Measurements from ENCODE around the gene VNN1. TPM values are rescaled to one million over a fixed set of nuclear protein-coding genes. Genes with fewer than 3 reads are reported as not detected.

Gene VNN1
- total and polyA plus RNA-seq, 7 donors, result 0.83 to 3.2 (median 2.5) TPM; not detected in 1

DNA sequence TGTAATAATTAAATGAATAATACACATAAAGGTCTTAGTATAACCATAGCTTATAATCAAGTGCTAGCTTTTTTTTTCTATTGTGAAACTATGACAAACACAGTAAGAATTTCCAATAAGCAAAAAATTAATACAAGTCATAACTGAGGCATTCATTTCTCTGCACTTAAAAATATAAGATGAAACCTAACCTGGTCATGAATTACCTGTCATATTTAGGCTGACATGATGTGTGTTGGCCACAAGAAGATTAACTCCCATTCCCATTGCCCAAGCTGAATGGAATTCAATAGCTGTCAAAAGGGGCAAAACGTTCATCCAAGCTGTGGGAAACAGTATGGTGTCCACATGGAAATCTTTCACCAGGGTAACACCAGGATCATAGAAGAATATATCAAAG is 38.4 kb upstream of the VNN1 start:
- no peak for DNase-seq
- WGBS, 2 donors, result 73 to 82% methylated on average over 1 of the region's 1 CpG
- H3K9me3 ChIP-seq, result no peaks in the 10 kb centered on the region
- no peak overlapping the region for H3K4me3 ChIP-seq
- no peak overlapping the region for H3K27ac ChIP-seq
- intact Hi-C loops (cut with DNase I), result no loop called here
- H3K36me3 ChIP-seq, result no peaks in the 10 kb centered on the region
- no peaks in the 10 kb centered on the region for H3K4me1 ChIP-seq
- no peaks in the 10 kb centered on the region for H3K27me3 ChIP-seq
- TF ChIP-seq POLR2AphosphoS5 (IDR thresholded peaks at IDR 0.05) (no peak), EP300 (IDR thresholded peaks at IDR 0.05) (no peak), POLR2A (IDR thresholded peaks at IDR 0.05) (no peak)
- TF ChIP-seq, protein P1, sequence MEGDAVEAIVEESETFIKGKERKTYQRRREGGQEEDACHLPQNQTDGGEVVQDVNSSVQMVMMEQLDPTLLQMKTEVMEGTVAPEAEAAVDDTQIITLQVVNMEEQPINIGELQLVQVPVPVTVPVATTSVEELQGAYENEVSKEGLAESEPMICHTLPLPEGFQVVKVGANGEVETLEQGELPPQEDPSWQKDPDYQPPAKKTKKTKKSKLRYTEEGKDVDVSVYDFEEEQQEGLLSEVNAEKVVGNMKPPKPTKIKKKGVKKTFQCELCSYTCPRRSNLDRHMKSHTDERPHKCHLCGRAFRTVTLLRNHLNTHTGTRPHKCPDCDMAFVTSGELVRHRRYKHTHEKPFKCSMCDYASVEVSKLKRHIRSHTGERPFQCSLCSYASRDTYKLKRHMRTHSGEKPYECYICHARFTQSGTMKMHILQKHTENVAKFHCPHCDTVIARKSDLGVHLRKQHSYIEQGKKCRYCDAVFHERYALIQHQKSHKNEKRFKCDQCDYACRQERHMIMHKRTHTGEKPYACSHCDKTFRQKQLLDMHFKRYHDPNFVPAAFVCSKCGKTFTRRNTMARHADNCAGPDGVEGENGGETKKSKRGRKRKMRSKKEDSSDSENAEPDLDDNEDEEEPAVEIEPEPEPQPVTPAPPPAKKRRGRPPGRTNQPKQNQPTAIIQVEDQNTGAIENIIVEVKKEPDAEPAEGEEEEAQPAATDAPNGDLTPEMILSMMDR (IDR thresholded peaks at IDR 0.05), result no peak

DNA sequence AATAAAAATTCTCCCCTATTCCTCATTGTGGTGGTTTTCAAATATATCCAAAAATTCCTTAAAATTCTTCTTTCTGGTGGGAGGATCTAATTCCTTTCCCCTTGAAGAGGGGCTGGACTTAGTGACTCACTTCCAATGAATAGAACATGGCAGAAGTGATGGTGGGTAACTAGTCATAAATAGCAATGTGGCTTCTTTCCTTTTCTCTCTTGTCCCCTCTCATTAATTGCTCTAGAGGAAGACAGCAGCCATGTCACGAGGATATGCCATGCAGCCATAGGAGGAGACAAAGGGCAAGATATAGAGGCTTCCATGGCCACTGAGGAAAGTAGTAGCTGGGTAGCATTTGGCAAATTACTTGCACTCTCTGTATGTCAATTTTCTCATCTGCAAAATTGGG is 38.0 kb upstream of the VNN1 start:
- DNase-seq, result no peak
- no peaks in the 10 kb centered on the region for H3K4me1 ChIP-seq
- intact Hi-C loops (cut with DNase I), result no loop called here
- H3K27me3 ChIP-seq, result no peaks in the 10 kb centered on the region
- TF ChIP-seq POLR2AphosphoS5 (IDR thresholded peaks at IDR 0.05), result no peak
- no peak for TF ChIP-seq EP300 (IDR thresholded peaks at IDR 0.05)
- TF ChIP-seq POLR2A (IDR thresholded peaks at IDR 0.05), result no peak
- TF ChIP-seq, protein P1 (IDR thresholded peaks at IDR 0.05), result no peak
- no peaks in the 10 kb centered on the region for H3K36me3 ChIP-seq
- H3K4me3 ChIP-seq, result no peak overlapping the region
- no peaks in the 10 kb centered on the region for H3K9me3 ChIP-seq
- WGBS, 2 donors, result 79 to 90% methylated on average over 1 of the region's 1 CpG
- H3K27ac ChIP-seq, result no peak overlapping the region

DNA sequence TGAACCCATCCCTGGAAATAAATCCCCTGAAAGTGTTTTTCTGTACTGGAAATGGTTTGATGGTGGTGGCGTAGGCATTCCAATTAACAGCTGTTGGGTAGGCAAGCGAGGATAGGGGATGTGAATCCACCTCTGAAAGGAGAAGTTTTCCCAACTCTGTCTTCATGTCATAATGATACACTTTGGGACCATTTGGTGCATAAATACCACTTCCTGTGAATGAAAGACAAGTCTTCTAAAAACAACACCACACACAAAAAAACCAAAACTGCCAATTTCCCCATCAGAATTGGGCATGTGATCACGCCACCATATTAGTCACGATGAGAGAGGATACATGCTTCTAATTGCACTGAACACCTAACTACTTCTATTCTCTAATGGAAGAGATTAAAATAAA is 37.5 kb upstream of the VNN1 start:
- WGBS, 2 donors, result 84 to 88% methylated on average over 4 of the region's 4 CpGs
- no peak overlapping the region for H3K4me3 ChIP-seq
- no peak for DNase-seq
- H3K27ac ChIP-seq, result no peak overlapping the region
- TF ChIP-seq POLR2AphosphoS5 (IDR thresholded peaks at IDR 0.05) (no peak), EP300 (IDR thresholded peaks at IDR 0.05) (no peak), POLR2A (IDR thresholded peaks at IDR 0.05) (no peak)
- TF ChIP-seq, protein P1 (IDR thresholded peaks at IDR 0.05), result no peak
- no peaks in the 10 kb centered on the region for H3K36me3 ChIP-seq
- no peaks in the 10 kb centered on the region for H3K9me3 ChIP-seq
- H3K27me3 ChIP-seq, result no peaks in the 10 kb centered on the region
- no peaks in the 10 kb centered on the region for H3K4me1 ChIP-seq
- intact Hi-C loops (cut with DNase I), result no loop called here

DNA sequence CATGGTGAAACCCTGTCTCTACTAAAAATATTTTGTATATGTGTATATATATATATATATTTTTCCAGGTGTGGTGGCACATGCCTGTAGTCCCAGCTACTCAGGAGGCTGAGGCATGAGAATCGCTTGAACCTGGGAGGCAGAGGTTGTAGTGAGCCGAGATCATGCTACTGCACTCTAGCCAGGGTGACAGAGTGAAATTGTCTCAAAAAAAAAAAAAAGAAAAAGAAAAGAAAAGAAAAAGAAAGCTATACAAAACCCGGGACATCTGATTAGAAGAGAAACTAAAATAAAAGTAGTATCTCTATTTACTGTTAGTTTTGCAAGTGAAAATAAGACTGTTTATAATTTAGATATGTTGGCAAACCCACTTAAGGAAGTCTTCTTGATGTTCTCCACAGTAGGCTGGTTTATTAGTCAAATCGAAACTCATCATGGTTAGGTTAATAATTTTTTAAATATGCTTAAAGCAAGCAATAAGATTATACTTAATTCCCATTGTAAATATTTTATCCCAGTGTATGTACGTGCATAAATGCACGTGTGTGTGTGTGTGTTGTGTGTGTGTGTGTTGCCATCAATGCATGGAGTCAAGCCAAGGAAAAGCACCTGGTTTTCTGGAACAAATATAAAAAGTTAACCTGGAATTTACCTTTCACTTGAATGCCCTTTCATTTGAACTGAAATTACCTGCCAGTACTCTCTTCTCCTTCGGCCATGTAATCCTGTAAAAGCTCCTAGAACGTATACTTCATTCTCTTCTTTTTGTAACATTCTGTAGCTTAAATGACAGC is 36.8 kb upstream of the VNN1 start:
- TF ChIP-seq POLR2AphosphoS5 (IDR thresholded peaks at IDR 0.05), result no peak
- TF ChIP-seq EP300 (IDR thresholded peaks at IDR 0.05), result no peak
- TF ChIP-seq, protein P1 (IDR thresholded peaks at IDR 0.05), result no peak
- TF ChIP-seq POLR2A (IDR thresholded peaks at IDR 0.05), result no peak
- Histone ChIP-seq H3K36me3 (no peaks in the 10 kb centered on the region), H3K4me3 (no peak overlapping the region), H3K27ac (no peak overlapping the region), H3K9me3 (no peaks in the 10 kb centered on the region), H3K4me1 (no peaks in the 10 kb centered on the region), H3K27me3 (no peaks in the 10 kb centered on the region)
- 41 to 68% methylated on average over 8 of the region's 8 CpGs for WGBS, 2 donors
- DNase-seq, result no peak
- intact Hi-C loops (cut with DNase I), result no loop called here
